NCI-H128 (cell line): Measurements from ENCODE around the gene BIN2.
A peak's percentile ranks its signal among the peaks of the same experiment; 100 is the strongest.
"Not testable (repeated sequence)": the region's sequence is repeated elsewhere in the genome, so short reads cannot be mapped to it uniquely, and the experiment has no call there.

Experiments
- DNase-seq: peaks from one replicate; lab custom pipeline; 2025; ENCODE audit not compliant: unreplicated experiment; lab: John Stamatoyannopoulos, UW

Gene BIN2

GRCh38 chr12:51346581-51346980 lies 22.6 kb upstream of the BIN2 start, which contains the start of gene CELA1:
CELA1 (minus strand) TSS chr12:51346679; CDS start chr12:51346638, 41 bp downstream.
- no peak for DNase-seq

DNA sequence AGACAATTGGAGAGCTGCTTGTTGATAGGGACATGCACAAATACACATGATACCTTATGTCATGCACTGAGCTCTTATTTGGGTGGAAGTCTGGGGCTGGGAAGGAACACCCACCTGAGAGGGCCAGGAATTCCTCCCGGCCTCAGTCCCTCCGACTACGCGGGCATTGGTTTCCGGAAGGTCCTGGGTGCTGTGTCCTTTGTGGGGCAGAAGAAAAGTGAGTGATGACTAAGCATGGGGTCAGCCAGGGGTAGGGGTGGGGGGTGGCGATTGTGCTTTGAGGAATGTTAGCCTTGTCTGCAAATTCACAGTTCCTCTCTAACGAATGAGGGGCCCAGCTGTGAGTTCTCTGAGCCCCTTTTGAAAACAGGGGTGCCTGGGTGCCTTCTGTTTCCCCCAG lies 21.7 kb upstream of the BIN2 start:
- no peak for DNase-seq

- DNase-seq: no peak
These were observed 19.2 kb upstream of the BIN2 start for GRCh38 chr12:51343201-51343600.

DNA sequence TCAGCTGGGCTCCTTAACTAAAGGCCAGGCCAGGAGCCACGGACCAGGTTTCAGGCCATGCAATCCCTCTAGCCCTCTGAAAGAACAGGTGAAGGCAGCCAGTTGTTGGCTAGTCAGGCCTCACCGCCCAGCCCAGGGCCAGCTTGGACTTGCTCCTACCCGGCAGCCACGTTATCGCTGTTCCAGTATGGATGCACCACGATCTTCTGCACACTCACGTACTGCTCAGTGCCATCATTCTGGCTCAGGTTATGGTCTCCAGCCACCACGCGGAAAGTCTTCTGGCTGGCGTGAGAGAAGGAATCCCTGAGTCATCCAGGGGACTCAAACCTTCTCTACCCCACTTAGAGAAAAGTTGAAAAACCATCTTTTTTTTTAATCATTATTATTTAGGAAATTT lies 18.4 kb upstream of the BIN2 start:
- DNase-seq: no peak

DNA sequence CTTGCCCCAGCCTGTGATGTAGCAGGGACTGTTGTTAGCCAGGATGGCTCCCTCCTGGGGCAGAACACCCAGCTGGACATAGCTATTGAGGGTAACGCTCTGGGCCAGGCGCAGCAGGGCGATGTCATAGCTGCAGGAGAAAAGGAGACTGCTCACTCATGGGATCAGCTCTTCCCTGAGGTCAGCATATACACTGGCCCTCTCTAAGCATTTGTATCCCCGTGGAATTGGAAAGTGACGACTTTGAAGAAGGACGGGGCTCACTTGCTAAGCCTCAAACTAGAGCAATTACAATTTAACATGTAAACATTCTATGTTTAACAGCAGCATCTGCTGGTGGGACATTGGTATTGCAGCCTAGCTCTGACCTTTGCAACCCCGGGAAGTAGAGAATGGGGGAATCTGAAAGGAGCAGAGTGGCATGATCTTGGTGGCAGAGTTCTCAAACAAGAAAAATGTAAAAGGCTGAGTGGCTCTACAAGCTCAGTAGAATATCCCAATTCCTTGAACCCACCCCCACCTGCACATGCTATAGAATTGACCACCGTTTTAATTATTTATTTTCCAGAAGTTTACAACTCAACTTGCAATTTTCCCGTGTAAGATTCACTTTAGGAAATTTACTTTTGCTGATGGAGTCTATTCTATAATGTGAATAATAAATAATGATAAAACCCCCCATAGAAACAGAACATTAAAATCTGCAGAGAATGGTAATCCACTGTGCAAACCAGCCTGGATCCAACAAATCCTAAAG lies 17.5 kb upstream of the BIN2 start:
- DNase-seq: peak; percentile 78

GRCh38 chr12:51339750-51340149 lies 15.8 kb upstream of the BIN2 start:
- no peak for DNase-seq

- not testable (repeated sequence) for DNase-seq
These were observed 13.4 kb upstream of the BIN2 start for GRCh38 chr12:51337336-51337735.

GRCh38 chr12:51335931-51336330 lies 12.0 kb upstream of the BIN2 start:
- DNase-seq: no peak

DNA sequence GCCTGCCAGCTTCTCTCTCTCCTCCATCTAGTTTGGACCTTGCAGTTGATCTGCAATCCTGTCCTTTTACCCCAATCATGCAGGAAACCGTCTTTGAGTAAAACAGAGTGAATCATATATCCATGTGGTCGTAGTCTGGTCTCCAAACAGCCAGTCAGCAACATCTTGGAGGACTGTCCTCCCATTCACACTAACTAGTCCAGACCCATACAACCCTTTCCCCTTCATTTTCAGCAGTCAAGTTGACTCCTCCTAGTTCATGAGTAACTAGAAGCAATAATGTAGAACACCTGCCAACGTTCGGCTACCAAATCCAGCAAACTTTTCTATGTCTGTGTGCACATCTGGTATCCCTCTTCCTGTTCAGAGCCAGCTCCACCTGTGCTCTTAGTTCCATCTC lies 10.8 kb upstream of the BIN2 start:
- DNase-seq: no peak

DNA sequence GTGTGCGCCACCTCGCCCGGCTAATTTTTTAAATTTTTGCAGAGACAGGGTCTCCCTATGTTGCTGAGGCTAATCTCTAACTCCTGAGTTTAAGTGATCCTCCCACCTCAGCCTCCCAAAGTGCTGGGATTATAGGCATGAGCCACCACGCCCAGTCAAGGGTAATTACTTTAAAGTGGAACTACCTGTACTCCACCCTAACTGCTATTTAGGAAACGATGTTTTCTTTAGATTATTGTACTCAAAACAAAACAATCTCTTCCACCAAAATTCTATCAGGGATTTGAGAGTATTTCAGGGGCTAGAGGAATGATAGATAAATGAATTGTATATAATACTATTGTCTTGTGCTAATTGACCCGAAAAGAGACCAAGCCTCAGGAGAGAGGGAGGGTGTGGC lies 9.6 kb upstream of the BIN2 start:
- no peak for DNase-seq

DNA sequence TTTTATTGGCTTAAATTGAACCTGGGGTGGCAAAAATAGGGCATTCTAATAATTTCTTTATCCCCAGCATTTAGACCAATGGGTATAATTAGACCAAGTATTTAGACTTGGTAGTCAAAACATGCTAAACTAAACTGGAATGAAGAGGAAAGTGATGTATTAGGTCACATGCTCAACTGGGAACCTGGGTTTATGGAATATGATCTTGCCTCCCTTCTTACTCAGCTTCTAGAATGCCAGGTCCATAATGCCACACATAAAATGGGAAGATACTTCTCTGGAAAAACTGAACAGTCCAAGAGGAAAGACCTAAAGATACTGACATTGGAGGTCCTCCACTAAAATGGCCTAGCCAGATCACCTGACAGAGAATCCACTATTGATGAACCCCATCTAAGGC lies 6.2 kb upstream of the BIN2 start:
- no peak for DNase-seq

- DNase-seq: no peak
These were observed 5.8 kb upstream of the BIN2 start for GRCh38 chr12:51329742-51330141.

GRCh38 chr12:51328587-51328986 lies 4.6 kb upstream of the BIN2 start:
- no peak for DNase-seq

GRCh38 chr12:51326698-51327439 lies 2.9 kb upstream of the BIN2 start:
- DNase-seq: no peak

DNA sequence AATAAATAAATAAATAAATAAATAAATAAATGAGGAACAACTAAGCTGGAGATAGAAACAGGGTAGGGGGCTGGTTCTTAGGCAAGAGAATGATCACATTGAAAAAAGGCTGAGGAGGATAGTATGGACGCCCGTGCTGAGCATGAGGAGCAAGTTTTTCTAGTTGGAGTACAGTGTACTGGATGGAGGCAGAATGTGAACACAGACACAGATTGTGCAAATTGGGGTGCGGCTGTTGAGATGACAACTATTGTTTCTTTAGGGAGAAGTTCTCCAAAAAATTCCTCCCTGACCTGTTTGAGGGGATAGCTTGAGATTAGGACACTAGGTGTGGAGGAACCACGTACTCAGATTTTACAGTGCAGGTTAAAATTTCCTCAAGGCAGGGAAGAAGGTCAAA lies 979 bp upstream of the BIN2 start:
- no peak for DNase-seq

DNA sequence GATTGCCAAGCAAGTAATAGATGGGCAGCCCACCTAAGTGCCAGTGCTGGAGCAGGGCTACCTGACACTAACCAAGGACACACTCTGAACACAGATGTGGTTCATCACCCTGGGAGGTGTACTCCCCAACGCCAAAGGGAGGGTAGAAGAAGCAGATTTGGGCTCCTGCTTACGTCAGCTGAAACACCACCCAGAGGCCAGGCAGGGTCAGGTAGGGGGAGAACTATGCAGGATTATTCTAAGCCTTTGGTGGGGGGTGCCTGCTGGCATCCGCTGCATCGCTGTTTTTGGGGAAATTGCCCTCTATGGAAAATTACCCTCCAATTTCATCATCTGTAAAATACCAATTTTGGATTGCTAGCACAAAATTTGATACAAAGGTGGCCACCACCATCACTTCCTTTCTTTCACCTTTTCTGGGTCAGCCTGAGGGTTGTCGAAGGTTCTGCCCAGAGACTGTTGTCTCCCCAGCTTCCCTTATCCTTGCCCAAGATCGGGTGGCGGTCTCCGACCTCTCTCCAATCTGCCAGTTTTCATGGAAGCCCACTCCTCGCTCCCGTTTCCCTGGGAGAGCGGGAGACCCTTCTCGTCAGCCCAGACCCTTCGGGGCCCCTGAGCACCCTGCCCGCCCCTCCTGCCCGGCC lies 535 bp downstream of the BIN2 start:
- DNase-seq: no peak

- DNase-seq: no peak
These were observed 1.5 kb downstream of the BIN2 start for GRCh38 chr12:51322452-51322851.

GRCh38 chr12:51321882-51322281 lies 2.1 kb downstream of the BIN2 start:
- DNase-seq: no peak

GRCh38 chr12:51320695-51321320 lies 3.2 kb downstream of the BIN2 start:
- DNase-seq: no peak

GRCh38 chr12:51320311-51320694 lies 3.7 kb downstream of the BIN2 start:
- no peak for DNase-seq

GRCh38 chr12:51318846-51319599 lies 5.0 kb downstream of the BIN2 start:
- DNase-seq: no peak
